Measurements from ENCODE around the gene ATL1. TPM values are rescaled to one million over a fixed set of nuclear protein-coding genes. Genes with fewer than 3 reads are reported as not detected.

ATL1 gene
- total RNA-seq, 1 experiment from 2014 or later: 1.5 TPM

DNA sequence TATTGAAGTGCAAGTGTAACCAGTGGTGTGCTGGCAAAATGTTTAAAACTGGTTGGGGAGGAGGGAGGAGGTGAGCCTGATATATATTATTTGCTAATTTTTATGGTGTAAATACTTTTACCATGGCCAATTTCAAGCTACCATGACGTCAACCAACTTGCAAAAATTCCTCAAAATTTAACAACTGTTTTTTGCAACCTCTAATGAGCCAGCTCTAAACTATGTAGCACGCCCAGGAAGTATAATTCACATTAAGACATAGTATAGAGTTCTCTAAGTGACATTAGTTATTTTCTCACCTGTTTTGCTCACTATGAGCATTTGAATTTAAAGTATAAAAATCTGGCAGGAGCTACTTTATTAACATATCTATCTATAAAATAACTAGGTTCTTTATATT lies 41.4 kb downstream of the ATL1 start:
- no peak for DNase-seq (ENCODE audit: low read depth, low spot score)
- CTCF ChIA-PET: no interaction called here
- POLR2A ChIA-PET: interaction anchor here (0.6 kb wide), 1 partner anchor 67 kb away, joined by 3 read pairs; the partner anchor contains the start of gene SAV1

DNA sequence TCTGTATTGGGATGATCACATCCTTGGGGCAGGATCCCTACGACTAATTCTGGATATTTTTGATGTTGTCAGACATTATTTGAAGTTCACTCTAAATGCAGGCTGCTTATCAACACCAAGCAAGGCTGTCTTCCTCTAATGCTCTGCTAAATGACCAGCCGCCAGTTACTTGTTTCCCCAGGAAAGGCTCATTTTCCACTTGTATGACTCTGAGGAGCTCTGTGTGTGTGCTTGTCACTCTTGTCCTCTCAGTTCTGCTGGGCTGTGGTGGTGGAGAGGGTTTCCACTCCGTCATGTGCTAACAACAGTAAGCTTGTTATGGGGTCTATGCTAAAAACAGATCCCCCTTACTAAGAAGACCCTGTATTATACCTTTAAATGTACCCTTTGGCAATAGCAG lies 42.1 kb downstream of the ATL1 start:
- in situ Hi-C loops (cut with HindIII; ENCODE audit: low pct_unique_long_range_greater_than_20kb, low sequenced_read_pairs): no loop called here
- TF ChIP-seq CTCF (IDR thresholded peaks at IDR 0.05): no peak
- no peak for TF ChIP-seq SIN3A (IDR thresholded peaks at IDR 0.05; ENCODE audit: borderline replicate concordance, insufficient read depth, low read depth, low read length)
- TF ChIP-seq POLR2AphosphoS5 (IDR thresholded peaks at IDR 0.05; ENCODE audit: low read depth, low read length): no peak
- no peak for TF ChIP-seq TCF7L2 (IDR thresholded peaks at IDR 0.05; ENCODE audit: low read depth, low read length)
- TF ChIP-seq, protein P1, sequence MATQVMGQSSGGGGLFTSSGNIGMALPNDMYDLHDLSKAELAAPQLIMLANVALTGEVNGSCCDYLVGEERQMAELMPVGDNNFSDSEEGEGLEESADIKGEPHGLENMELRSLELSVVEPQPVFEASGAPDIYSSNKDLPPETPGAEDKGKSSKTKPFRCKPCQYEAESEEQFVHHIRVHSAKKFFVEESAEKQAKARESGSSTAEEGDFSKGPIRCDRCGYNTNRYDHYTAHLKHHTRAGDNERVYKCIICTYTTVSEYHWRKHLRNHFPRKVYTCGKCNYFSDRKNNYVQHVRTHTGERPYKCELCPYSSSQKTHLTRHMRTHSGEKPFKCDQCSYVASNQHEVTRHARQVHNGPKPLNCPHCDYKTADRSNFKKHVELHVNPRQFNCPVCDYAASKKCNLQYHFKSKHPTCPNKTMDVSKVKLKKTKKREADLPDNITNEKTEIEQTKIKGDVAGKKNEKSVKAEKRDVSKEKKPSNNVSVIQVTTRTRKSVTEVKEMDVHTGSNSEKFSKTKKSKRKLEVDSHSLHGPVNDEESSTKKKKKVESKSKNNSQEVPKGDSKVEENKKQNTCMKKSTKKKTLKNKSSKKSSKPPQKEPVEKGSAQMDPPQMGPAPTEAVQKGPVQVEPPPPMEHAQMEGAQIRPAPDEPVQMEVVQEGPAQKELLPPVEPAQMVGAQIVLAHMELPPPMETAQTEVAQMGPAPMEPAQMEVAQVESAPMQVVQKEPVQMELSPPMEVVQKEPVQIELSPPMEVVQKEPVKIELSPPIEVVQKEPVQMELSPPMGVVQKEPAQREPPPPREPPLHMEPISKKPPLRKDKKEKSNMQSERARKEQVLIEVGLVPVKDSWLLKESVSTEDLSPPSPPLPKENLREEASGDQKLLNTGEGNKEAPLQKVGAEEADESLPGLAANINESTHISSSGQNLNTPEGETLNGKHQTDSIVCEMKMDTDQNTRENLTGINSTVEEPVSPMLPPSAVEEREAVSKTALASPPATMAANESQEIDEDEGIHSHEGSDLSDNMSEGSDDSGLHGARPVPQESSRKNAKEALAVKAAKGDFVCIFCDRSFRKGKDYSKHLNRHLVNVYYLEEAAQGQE (IDR thresholded peaks at IDR 0.05; ENCODE audit: insufficient read depth in 1 of 2, low read depth in 2 of 2, low read length in 1 of 2): no peak
- POLR2A ChIA-PET: no interaction called here

More for the DNA sequence above, 41.4 kb downstream of the ATL1 start:
- Histone ChIP-seq H3K9me3 (ENCODE audit: control insufficient read depth, insufficient read depth, low read depth, low read length) (no peaks in the 10 kb centered on the region), H3K4me3 (ENCODE audit: low read depth in 2 of 2, low read length in 2 of 2) (no peak overlapping the region), H3K27me3 (ENCODE audit: control insufficient read depth, insufficient read depth, low read length) (no peaks in the 10 kb centered on the region), H3K27ac (ENCODE audit: low read length) (no peak overlapping the region), H3K4me1 (ENCODE audit: control insufficient read depth, insufficient read depth, low read length) (no peaks in the 10 kb centered on the region), H3K36me3 (ENCODE audit: control insufficient read depth, insufficient read depth, low read length) (no peaks in the 10 kb centered on the region)
- TF ChIP-seq CTCF (IDR thresholded peaks at IDR 0.05) (no peak), POLR2AphosphoS5 (IDR thresholded peaks at IDR 0.05; ENCODE audit: low read depth, low read length) (no peak), SIN3A (IDR thresholded peaks at IDR 0.05; ENCODE audit: borderline replicate concordance, insufficient read depth, low read depth, low read length) (no peak), TCF7L2 (IDR thresholded peaks at IDR 0.05; ENCODE audit: low read depth, low read length) (no peak)
- TF ChIP-seq, protein P1 (IDR thresholded peaks at IDR 0.05; ENCODE audit: insufficient read depth in 1 of 2, low read depth in 2 of 2, low read length in 1 of 2): no peak
- no TSS peak for BruUV-seq (replicated peaks)
- no peak for ATAC-seq
- in situ Hi-C loops (cut with HindIII; ENCODE audit: low pct_unique_long_range_greater_than_20kb, low sequenced_read_pairs) (no loop called here), intact Hi-C loops (cut with micrococcal nuclease; ENCODE audit: unreplicated experiment) (loop anchor here (5.0 to 10.0 kb wide), 2 partner anchors 171 to 263 kb away; no protein-coding TSS in a partner anchor)

More for the DNA sequence above, 42.1 kb downstream of the ATL1 start:
- Histone ChIP-seq H3K9me3 (ENCODE audit: control insufficient read depth, insufficient read depth, low read depth, low read length) (no peaks in the 10 kb centered on the region), H3K27me3 (ENCODE audit: control insufficient read depth, insufficient read depth, low read length) (no peaks in the 10 kb centered on the region), H3K36me3 (ENCODE audit: control insufficient read depth, insufficient read depth, low read length) (no peaks in the 10 kb centered on the region), H3K4me1 (ENCODE audit: control insufficient read depth, insufficient read depth, low read length) (no peaks in the 10 kb centered on the region), H3K27ac (ENCODE audit: low read length) (no peak overlapping the region), H3K4me3 (ENCODE audit: low read depth in 2 of 2, low read length in 2 of 2) (no peak overlapping the region)
- ATAC-seq (no peak), DNase-seq (ENCODE audit: low read depth, low spot score) (no peak)
- no TSS peak for BruUV-seq (replicated peaks)
- CTCF ChIA-PET: no interaction called here
- intact Hi-C loops (cut with micrococcal nuclease; ENCODE audit: unreplicated experiment): loop anchor here (5.0 to 10.0 kb wide), 2 partner anchors 170 to 263 kb away; no protein-coding TSS in a partner anchor

Data from Panc1 (cell line).